Neural cell (in vitro differentiated cells): ENCODE results near the gene ZMYND11.

Experiments
- CTCF ChIP-seq: fragments of 450-650 bp; IDR thresholded peaks from 2 replicates; pipeline ENCODE4 v1.5.1; 2014; ENCODE audit warnings: antibody characterized with exemption, mild to moderate bottlenecking, moderate library complexity; ENCODE audit not compliant: poor library complexity, severe bottlenecking
- EP300 ChIP-seq: fragments of 450-650 bp; conservative IDR thresholded peaks from 2 replicates; pipeline ENCODE4 v1.6.1; 2014; ENCODE audit warnings: antibody characterized with exemption, mild to moderate bottlenecking, moderate library complexity; ENCODE audit not compliant: poor library complexity, severe bottlenecking
- MXI1 ChIP-seq: fragments of 450-650 bp; conservative IDR thresholded peaks from 2 replicates; pipeline ENCODE4 v1.6.1; 2014; ENCODE audit warnings: antibody characterized with exemption, mild to moderate bottlenecking; ENCODE audit not compliant: poor library complexity, severe bottlenecking
- POLR2AphosphoS5 ChIP-seq: IDR thresholded peaks from 2 replicates; pipeline ENCODE4 v1.6.1; 2012

GRCh38 chr10:88253-88652 lies 47.0 kb upstream of the ZMYND11 start:
- TF ChIP-seq MXI1 (no peak), CTCF (no peak), EP300 (no peak), POLR2AphosphoS5 (no peak)
